B cell (primary cell): ENCODE data around the gene THSD4.

ENCODE experiments used
- EZH2 ChIP-seq: IDR thresholded peaks from 2 replicates; pipeline ENCODE4 v1.6.1; 2012; ENCODE audit warnings: borderline replicate concordance, low read depth, mild to moderate bottlenecking, moderate library complexity, low read length; ENCODE audit not compliant: insufficient read depth, poor library complexity, severe bottlenecking
- TF ChIP-seq, protein P1 (sequence below): fragments of 200-600 bp; IDR thresholded peaks from one replicate; pipeline ENCODE4 v1.8.0; 2022; ENCODE audit warnings: antibody characterized with exemption, mild to moderate bottlenecking

DNA sequence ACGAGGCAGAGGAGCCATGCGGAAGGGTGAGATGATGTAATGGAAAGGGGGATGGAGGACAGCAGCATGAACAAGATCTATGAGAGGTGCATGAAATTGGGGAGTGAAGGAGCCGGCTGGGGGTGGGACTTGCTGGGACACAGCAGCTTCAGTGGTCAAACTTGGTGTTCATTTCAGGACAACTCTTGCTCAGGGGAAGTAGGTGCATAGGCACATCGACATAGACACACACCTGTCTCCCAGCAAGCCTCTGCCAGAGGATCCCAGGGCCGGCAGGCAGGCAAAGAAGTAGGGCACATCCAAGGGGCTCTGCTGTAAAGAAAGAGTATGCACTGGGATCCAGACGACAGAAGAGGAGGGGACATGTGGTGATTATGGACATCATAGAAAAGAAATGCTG is 582.0 kb downstream of the THSD4 start:
- TF ChIP-seq, protein P1, sequence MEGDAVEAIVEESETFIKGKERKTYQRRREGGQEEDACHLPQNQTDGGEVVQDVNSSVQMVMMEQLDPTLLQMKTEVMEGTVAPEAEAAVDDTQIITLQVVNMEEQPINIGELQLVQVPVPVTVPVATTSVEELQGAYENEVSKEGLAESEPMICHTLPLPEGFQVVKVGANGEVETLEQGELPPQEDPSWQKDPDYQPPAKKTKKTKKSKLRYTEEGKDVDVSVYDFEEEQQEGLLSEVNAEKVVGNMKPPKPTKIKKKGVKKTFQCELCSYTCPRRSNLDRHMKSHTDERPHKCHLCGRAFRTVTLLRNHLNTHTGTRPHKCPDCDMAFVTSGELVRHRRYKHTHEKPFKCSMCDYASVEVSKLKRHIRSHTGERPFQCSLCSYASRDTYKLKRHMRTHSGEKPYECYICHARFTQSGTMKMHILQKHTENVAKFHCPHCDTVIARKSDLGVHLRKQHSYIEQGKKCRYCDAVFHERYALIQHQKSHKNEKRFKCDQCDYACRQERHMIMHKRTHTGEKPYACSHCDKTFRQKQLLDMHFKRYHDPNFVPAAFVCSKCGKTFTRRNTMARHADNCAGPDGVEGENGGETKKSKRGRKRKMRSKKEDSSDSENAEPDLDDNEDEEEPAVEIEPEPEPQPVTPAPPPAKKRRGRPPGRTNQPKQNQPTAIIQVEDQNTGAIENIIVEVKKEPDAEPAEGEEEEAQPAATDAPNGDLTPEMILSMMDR: no peak
- no peak for TF ChIP-seq EZH2
